ENCODE results near the gene SIAH1.

- no peak for TF ChIP-seq CTCF (IDR thresholded peaks at IDR 0.05)
- TF ChIP-seq EZH2 (IDR thresholded peaks at IDR 0.05): no peak
Observed at GRCh38 chr16:48393485-48394354, 8.5 kb upstream of the SIAH1 start.
